GM18526 (cell line): ENCODE data around the gene CNGB1.

ENCODE experiments used
- POLR2A ChIP-seq: IDR thresholded peaks from 3 replicates; pipeline ENCODE4 v1.6.1; 2011; ENCODE audit not compliant: insufficient read length; ENCODE audit errors: extremely low read depth

Gene CNGB1

DNA sequence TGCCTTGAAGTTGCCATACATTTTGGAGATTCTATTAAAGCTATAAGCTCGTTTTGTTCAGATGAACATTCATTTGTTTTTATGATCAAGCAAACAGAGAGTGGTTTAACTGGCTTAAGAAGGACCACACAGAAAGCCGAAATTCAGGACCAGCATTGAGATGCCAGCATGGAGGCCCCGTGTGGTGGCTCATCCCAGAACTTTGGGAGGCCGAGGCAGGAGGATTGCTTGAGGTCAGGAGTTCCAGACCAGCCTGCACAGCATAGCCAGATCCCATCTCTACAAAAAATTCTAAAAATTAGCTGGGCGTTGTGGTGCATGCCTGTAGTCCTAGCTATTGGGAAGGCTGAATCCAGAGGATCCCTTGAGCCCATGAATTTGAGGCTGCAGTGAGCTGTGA lies 122.7 kb downstream of the CNGB1 start:
- TF ChIP-seq POLR2A: no peak

GRCh38 chr16:57846078-57846697 lies 124.7 kb downstream of the CNGB1 start:
- TF ChIP-seq POLR2A: no peak

- TF ChIP-seq POLR2A: no peak
These were observed 125.8 kb downstream of the CNGB1 start for GRCh38 chr16:57845115-57845514.

DNA sequence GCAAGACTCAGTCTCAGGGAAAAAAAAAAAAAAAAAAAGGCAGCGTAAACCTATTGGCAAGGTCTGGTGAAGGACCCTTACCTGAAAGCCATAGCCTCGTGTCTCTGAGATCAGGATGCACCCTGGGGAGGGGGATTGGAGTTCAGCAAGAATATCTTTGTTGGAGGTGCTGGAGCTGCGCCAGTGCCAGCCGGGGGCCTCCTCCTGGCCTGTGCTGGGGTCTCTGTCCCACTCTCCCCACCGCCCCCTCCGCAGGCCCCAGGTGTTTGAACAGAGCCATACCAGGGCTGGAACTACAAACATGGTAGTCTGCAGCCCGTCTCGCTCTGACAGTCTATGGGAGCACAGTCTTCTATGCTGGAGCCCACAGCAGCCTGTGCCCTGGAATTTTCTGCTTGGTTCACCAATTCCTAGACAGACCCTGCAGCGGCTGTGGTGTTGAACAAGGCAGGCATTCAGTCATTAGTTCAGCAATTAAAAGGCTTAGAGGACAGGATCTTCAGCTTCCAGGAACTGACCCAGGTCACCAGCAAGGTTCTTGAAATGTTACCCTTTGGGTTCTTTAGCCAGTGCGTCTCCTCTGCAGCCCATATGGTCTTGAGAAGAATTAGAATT lies 126.4 kb downstream of the CNGB1 start:
- TF ChIP-seq POLR2A: no peak

DNA sequence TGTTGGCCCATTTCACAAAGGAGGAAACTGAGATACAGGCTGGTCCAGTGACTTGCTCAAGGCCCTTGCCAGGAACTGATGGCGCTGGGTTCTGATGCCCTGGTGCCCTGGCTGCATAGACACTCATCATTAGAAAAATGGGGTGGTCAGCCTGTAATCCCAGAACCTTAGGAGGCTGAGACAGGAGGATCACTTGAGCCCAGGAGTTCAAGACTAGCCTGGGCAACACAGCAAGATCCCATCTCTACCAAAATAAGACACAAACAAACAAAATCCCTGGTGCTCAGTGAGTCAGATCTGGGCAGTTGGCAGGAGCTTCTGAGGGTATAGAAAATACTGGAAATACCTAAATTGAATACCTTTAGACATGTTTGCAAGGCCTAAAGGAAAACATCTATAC lies 127.5 kb downstream of the CNGB1 start:
- TF ChIP-seq POLR2A: no peak

DNA sequence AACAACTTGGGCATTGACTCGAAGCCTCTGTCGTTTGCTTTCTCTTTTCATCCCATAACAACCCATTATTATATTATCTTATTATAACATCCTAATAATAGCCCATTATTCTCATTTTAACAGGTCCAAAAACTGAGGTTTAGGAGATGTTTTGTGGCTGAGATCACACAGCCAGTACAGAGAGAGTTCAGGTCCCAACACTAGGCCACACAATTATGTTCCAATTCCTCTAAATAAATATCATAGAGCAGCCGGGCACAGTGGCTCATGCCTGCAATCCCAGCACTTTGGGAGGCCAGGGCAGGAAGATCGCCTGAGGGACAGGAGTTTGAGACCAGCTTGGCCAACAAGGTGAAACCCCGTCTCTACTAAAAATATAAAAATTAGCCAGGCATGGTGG lies 128.3 kb downstream of the CNGB1 start:
- no peak for TF ChIP-seq POLR2A

- no peak for TF ChIP-seq POLR2A
These were observed 130.1 kb downstream of the CNGB1 start for GRCh38 chr16:57840833-57841232.

DNA sequence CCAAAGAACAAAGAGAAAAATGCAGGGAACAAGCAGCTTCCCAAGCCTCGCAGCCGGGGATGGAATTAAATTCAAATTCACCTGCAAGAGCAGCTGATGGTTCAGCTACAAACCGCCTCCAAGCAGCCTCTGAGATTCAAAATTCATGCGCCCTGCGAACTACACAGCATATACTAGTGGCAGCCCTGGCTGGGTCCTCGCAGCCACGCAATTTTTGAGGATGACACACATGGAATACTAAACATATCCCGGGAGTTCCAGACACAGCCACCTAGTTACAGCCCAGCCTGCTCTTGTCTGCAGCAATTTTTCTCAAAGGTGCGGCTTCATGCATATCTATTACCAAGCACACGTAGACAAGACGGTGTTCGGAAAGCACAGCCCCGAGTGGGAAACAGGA lies 132.8 kb downstream of the CNGB1 start:
- no peak for TF ChIP-seq POLR2A

DNA sequence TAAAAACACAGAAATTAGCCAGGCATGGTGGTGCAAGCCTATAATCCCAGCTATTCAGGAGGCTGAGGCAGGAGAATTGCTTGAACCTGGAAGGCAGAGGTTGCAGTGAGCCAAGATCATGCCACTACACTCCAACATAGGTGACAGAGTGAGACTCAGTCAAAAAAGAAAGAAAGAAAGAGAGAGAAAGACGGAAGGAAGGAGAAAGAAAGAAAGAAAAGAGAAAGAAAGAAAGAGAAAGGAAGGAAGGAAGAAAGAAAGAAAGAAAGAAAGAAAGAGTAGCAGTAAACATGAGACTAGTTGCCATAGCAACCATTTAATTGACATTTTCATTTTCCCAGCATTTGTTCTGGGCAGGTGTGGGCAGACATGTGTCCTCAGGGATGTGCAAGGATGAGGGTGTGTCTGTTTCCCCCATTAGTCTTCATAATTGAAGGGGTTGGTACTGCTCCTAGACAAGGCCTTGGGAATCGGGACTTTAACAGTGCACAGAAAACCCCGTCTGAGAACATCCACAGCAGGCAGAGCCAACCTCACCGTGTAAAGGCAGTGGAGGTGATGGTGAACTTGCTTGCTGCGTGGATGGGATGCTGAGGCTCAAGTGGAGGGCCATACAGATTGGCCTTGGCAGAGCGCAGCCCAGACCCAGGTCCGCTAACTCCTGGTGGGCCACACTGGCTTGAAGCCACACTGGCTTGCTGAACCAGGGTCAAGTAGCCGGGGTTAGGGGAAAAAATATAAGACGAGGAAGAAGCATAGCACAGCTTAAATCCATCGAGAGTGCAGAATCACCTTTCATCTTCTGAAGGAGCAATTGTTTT lies 133.4 kb downstream of the CNGB1 start:
- no peak for TF ChIP-seq POLR2A

- TF ChIP-seq POLR2A: no peak
These were observed 136.0 kb downstream of the CNGB1 start for GRCh38 chr16:57834936-57835335.
